K562 (cell line): ENCODE measurements around the gene HOXB1. TPM values are rescaled to one million over a fixed set of nuclear protein-coding genes. Genes with fewer than 3 reads are reported as not detected.

Experiments used
- BRD4 ChIP-seq: fragments of 200-600 bp; sonication (generic); IDR thresholded peaks from 2 replicates; pipeline ENCODE4 v1.6.1; 2017; ENCODE audit warnings: inconsistent platforms
- CC2D1A ChIP-seq: fragments of 450-650 bp; IDR thresholded peaks from 2 replicates; pipeline ENCODE4 v1.6.1; 2017; ENCODE audit warnings: mild to moderate bottlenecking
- COPS2 ChIP-seq: fragments of 450-650 bp; conservative IDR thresholded peaks from 2 replicates; pipeline ENCODE4 v1.6.1; 2016; ENCODE audit warnings: mild to moderate bottlenecking, moderate library complexity
- GATA2 ChIP-seq: sonication (generic); formaldehyde crosslinking; IDR thresholded peaks from 2 replicates; pipeline ENCODE4 v1.4.0; 2020; ENCODE audit warnings: mild to moderate bottlenecking, missing genetic modification reagents
- KDM1A ChIP-seq, 2 experiments: fragments of 450-650 bp; IDR thresholded peaks; 2 replicates each; pipeline ENCODE4 v1.6.1; 2016; ENCODE audit warnings: mild to moderate bottlenecking in 2 of 2
- RAD21 ChIP-seq, 2 experiments: fragments of 250-450 bp in 1 of 2; fragments of 450-650 bp in 1 of 2; sonication (Bioruptor Pico) in 1 of 2; formaldehyde crosslinking in 1 of 2; IDR thresholded peaks in 1 of 2; conservative IDR thresholded peaks in 1 of 2; 2 replicates each; pipeline versions ENCODE4 v1.4.0 to v1.8.0; 2020 to 2022; ENCODE audit warnings: mild to moderate bottlenecking in 2 of 2, moderate library complexity in 1 of 2
- RBBP5 ChIP-seq: fragments of 200-600 bp; sonication (generic); IDR thresholded peaks from 2 replicates; pipeline ENCODE4 v1.6.1; 2012; ENCODE audit warnings: borderline replicate concordance, mild to moderate bottlenecking, low read length, control low read depth, inconsistent platforms; ENCODE audit not compliant: insufficient read depth, poor library complexity, severe bottlenecking
- polyA plus RNA-seq, 8 experiments: library from polyadenylated mRNA; depleted of rRNA in 4 of 8; stranded (reverse) in 5 of 8; unstranded in 3 of 8; fragments of >200 nt; fragmentation: Nextera tagmentation in 2 of 8; fragmentation: Illumina TruSeq in 1 of 8; extraction: Ambion mirVana in 2 of 8; extraction: Trizol in 1 of 8; gene quantifications; 2 replicates each; pipeline versions ENCODE4 v1.2.1 to v1.2.3, GENCODE V29; 2011 to 2014; ENCODE audit warnings: inconsistent platforms in 1 of 8, missing spikeins in 1 of 8
- total RNA-seq, 7 experiments: library from RNA; depleted of rRNA in 6 of 7; stranded (reverse); fragments of >200 nt in 6 of 7; fragmentation: Illumina TruSeq in 2 of 7; extraction: Trizol in 2 of 7; gene quantifications; 2 replicates each; pipeline versions ENCODE4 v1.2.1 to v1.2.3, GENCODE V29; 2011 to 2021; ENCODE audit warnings: low replicate concordance in 1 of 7
- TF ChIP-seq, protein P1 (sequence below): fragments of 450-650 bp; IDR thresholded peaks from 2 replicates; pipeline ENCODE4 v1.6.1; 2018; ENCODE audit not compliant: partially characterized antibody
- TF ChIP-seq, protein P2 (sequence below): fragments of 250-450 bp; sonication (Bioruptor Pico); IDR thresholded peaks from 2 replicates; pipeline ENCODE4 v1.5.0; 2022; ENCODE audit warnings: mild to moderate bottlenecking
- TF ChIP-seq, protein P3 (sequence below): fragments of 450-650 bp; IDR thresholded peaks from 2 replicates; pipeline ENCODE4 v1.6.1; 2017; ENCODE audit warnings: antibody characterized with exemption, mild to moderate bottlenecking
- TF ChIP-seq, protein P4 (sequence below): fragments of 450-650 bp; IDR thresholded peaks from 2 replicates; pipeline ENCODE4 v1.6.1; 2016; ENCODE audit warnings: antibody characterized with exemption
- TF ChIP-seq, protein P5 (sequence below): sonication (generic); formaldehyde crosslinking; IDR thresholded peaks from 2 replicates; pipeline ENCODE4 v1.8.0; 2022; ENCODE audit warnings: missing genetic modification reagents, mild to moderate bottlenecking, moderate library complexity, borderline replicate concordance

HOXB1 gene
- total and polyA plus RNA-seq, 9 of the 15 experiments (the other 6 are each of a cell fraction or from before 2014, with no cell fraction given): 0.04 TPM; not detected in 8

DNA sequence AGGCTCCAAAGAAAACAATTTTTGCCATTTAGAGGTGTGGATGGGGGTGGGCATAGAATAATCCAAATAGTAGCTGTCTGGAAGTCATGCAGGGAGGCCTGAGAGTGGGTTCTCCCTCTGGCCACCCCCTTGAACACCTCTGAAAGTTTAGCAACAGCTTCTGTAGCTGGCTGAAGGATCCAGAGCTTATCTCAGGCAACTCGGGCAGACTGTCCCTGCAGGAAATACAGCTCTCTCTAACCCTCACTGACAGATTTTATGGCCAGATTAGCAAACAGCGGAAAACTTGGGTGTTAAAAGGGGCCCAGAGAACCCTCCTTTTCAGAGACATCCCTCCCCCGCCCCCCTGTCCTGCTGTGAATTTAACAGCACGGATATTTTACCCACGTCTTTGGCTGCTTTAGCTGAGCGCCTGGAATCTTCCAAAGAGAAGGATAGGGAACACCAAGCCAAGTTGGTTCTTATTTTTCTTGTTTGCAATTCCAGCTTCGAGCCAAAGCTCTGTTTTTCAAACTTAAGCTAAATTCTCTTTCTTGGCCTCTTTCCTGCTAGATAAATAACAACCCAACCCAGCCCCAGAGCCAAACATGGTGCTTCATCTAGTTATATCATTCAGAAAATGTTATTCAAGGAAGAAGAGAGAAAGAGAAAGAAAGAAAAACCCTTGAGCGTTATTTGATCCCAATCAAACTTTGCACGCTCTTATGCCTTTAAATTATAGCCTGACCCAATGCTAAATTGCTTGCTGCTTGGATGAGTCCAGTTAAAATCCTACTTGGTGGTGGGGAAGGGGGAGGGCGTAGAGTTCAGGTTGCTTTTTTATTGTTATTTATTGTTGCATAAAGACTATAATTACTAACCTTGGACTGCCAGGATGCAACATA, 16.4 kb upstream of the HOXB1 start (continued):
- TF ChIP-seq, protein P1, sequence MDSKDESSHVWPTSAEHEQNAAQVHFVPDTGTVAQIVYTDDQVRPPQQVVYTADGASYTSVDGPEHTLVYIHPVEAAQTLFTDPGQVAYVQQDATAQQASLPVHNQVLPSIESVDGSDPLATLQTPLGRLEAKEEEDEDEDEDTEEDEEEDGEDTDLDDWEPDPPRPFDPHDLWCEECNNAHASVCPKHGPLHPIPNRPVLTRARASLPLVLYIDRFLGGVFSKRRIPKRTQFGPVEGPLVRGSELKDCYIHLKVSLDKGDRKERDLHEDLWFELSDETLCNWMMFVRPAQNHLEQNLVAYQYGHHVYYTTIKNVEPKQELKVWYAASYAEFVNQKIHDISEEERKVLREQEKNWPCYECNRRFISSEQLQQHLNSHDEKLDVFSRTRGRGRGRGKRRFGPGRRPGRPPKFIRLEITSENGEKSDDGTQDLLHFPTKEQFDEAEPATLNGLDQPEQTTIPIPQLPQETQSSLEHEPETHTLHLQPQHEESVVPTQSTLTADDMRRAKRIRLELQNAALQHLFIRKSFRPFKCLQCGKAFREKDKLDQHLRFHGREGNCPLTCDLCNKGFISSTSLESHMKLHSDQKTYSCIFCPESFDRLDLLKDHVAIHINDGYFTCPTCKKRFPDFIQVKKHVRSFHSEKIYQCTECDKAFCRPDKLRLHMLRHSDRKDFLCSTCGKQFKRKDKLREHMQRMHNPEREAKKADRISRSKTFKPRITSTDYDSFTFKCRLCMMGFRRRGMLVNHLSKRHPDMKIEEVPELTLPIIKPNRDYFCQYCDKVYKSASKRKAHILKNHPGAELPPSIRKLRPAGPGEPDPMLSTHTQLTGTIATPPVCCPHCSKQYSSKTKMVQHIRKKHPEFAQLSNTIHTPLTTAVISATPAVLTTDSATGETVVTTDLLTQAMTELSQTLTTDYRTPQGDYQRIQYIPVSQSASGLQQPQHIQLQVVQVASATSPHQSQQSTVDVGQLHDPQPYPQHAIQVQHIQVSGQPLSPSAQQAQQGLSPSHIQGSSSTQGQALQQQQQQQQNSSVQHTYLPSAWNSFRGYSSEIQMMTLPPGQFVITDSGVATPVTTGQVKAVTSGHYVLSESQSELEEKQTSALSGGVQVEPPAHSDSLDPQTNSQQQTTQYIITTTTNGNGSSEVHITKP: peak; percentile 87
- peak in 1 of 2 experiments; percentile 22; a peak in 1 of 4 replicates for TF ChIP-seq RAD21 (CRISPR knock-in tag; conservative IDR thresholded peaks at IDR 0.05 in 1 of 2, IDR thresholded peaks at IDR 0.05 in 1 of 2)
- TF ChIP-seq, protein P2, sequence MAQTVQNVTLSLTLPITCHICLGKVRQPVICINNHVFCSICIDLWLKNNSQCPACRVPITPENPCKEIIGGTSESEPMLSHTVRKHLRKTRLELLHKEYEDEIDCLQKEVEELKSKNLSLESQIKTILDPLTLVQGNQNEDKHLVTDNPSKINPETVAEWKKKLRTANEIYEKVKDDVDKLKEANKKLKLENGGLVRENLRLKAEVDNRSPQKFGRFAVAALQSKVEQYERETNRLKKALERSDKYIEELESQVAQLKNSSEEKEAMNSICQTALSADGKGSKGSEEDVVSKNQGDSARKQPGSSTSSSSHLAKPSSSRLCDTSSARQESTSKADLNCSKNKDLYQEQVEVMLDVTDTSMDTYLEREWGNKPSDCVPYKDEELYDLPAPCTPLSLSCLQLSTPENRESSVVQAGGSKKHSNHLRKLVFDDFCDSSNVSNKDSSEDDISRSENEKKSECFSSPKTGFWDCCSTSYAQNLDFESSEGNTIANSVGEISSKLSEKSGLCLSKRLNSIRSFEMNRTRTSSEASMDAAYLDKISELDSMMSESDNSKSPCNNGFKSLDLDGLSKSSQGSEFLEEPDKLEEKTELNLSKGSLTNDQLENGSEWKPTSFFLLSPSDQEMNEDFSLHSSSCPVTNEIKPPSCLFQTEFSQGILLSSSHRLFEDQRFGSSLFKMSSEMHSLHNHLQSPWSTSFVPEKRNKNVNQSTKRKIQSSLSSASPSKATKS (CRISPR knock-in tag): 0 out of 2 replicates have a peak, but pooled peaks have one; percentile 16
- TF ChIP-seq BRD4: peak; percentile 17; the same call in 1 of the 2 replicates
- no peak for TF ChIP-seq CC2D1A
- TF ChIP-seq, protein P3, sequence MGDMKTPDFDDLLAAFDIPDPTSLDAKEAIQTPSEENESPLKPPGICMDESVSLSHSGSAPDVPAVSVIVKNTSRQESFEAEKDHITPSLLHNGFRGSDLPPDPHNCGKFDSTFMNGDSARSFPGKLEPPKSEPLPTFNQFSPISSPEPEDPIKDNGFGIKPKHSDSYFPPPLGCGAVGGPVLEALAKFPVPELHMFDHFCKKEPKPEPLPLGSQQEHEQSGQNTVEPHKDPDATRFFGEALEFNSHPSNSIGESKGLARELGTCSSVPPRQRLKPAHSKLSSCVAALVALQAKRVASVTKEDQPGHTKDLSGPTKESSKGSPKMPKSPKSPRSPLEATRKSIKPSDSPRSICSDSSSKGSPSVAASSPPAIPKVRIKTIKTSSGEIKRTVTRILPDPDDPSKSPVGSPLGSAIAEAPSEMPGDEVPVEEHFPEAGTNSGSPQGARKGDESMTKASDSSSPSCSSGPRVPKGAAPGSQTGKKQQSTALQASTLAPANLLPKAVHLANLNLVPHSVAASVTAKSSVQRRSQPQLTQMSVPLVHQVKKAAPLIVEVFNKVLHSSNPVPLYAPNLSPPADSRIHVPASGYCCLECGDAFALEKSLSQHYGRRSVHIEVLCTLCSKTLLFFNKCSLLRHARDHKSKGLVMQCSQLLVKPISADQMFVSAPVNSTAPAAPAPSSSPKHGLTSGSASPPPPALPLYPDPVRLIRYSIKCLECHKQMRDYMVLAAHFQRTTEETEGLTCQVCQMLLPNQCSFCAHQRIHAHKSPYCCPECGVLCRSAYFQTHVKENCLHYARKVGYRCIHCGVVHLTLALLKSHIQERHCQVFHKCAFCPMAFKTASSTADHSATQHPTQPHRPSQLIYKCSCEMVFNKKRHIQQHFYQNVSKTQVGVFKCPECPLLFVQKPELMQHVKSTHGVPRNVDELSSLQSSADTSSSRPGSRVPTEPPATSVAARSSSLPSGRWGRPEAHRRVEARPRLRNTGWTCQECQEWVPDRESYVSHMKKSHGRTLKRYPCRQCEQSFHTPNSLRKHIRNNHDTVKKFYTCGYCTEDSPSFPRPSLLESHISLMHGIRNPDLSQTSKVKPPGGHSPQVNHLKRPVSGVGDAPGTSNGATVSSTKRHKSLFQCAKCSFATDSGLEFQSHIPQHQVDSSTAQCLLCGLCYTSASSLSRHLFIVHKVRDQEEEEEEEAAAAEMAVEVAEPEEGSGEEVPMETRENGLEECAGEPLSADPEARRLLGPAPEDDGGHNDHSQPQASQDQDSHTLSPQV: peak; percentile 69; the same call in 1 of the 2 replicates
- TF ChIP-seq COPS2: no peak
- TF ChIP-seq, protein P4, sequence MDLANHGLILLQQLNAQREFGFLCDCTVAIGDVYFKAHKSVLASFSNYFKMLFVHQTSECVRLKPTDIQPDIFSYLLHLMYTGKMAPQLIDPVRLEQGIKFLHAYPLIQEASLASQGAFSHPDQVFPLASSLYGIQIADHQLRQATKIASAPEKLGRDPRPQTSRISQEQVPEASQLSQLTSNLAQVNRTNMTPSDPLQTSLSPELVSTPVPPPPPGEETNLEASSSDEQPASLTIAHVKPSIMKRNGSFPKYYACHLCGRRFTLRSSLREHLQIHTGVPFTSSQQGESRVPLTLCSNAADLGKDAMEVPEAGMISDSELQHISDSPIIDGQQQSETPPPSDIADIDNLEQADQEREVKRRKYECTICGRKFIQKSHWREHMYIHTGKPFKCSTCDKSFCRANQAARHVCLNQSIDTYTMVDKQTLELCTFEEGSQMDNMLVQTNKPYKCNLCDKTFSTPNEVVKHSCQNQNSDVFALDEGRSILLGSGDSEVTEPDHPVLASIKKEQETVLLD: peak; percentile 58; the same call in 1 of the 2 replicates
- TF ChIP-seq, protein P5, sequence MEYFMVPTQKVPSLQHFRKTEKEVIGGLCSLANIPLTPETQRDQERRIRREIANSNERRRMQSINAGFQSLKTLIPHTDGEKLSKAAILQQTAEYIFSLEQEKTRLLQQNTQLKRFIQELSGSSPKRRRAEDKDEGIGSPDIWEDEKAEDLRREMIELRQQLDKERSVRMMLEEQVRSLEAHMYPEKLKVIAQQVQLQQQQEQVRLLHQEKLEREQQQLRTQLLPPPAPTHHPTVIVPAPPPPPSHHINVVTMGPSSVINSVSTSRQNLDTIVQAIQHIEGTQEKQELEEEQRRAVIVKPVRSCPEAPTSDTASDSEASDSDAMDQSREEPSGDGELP (CRISPR knock-in tag): 0 out of 2 replicates have a peak, but pooled peaks have one; percentile 20
- peak; percentile 89 for TF ChIP-seq GATA2 (CRISPR knock-in tag)
- TF ChIP-seq KDM1A (IDR thresholded peaks at IDR 0.05): peak; percentile 68 to 82
- TF ChIP-seq RBBP5: peak; percentile 72
